Neutrophil (primary cell): ENCODE results near the gene ASPSCR1.

Source experiments
- H3K27ac ChIP-seq: fragments of 200-600 bp; sonication (generic); 2 replicates; pipeline ENCODE4 v1.5.1; 2016; ENCODE audit warnings: mild to moderate bottlenecking, moderate library complexity
- H3K27me3 ChIP-seq: fragments of 200-600 bp; sonication (generic); 2 replicates; pipeline ENCODE4 v1.6.0; 2016; ENCODE audit warnings: mild to moderate bottlenecking
- H3K36me3 ChIP-seq: fragments of 200-600 bp; sonication (generic); 2 replicates; pipeline ENCODE4 v1.5.1; 2017
- H3K4me1 ChIP-seq, 2 experiments: fragments of 200-600 bp in 1 of 2; sonication (generic) in 1 of 2; 1 replicate in 1 of 2; 2 replicates in 1 of 2; pipeline versions ENCODE4 v1.5.1 to v1.6.1; 2013 to 2016; ENCODE audit warnings: low read depth in 1 of 2, low read length in 1 of 2, mild to moderate bottlenecking in 1 of 2, moderate library complexity in 1 of 2; ENCODE audit not compliant: control insufficient read depth in 1 of 2, insufficient read depth in 1 of 2
- H3K4me3 ChIP-seq, 2 experiments: fragments of 200-600 bp in 1 of 2; sonication (generic) in 1 of 2; 1 replicate in 1 of 2; 2 replicates in 1 of 2; pipeline ENCODE4 v1.5.1; 2013 to 2016; ENCODE audit warnings: low read depth in 1 of 2, low read length in 1 of 2, mild to moderate bottlenecking in 1 of 2, moderate library complexity in 1 of 2
- H3K9me3 ChIP-seq: fragments of 200-600 bp; sonication (generic); 2 replicates; pipeline ENCODE4 v1.5.1; 2016
- CTCF ChIP-seq: fragments of 200-600 bp; sonication (generic); IDR thresholded peaks from 2 replicates; pipeline ENCODE4 v1.5.1; 2016; ENCODE audit warnings: antibody characterized with exemption

Gene ASPSCR1

DNA sequence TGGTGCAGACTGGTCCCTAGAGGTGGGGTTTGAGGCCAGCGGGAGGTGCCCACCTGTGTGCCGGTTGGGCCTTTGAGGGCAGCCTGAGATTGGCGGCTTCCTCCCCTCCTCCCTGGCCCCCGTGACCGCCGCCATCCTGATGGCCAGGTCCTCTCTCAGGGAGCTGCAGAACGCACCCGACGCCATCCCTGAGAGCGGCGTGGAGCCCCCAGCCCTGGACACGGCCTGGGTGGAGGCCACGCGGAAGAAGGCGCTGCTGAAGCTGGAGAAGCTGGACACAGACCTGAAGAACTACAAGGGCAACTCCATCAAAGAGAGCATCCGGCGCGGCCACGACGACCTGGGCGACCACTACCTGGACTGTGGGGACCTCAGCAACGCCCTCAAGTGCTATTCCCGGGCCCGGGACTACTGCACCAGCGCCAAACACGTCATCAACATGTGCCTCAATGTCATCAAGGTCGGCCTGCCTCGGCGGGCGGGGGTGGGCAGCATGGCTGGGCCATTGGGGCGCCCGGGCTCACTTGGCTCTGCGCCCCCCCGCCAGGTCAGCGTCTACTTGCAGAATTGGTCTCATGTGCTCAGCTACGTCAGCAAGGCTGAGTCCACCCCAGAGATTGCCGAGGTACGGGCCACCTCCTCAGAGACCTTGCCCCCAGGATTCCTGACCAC is 77.1 kb downstream of the ASPSCR1 start:
- Histone ChIP-seq H3K4me1 (peaks cover 15 to 21% of the 10 kb centered on the region in 2 experiments), H3K4me3 (no peak overlapping the region)

DNA sequence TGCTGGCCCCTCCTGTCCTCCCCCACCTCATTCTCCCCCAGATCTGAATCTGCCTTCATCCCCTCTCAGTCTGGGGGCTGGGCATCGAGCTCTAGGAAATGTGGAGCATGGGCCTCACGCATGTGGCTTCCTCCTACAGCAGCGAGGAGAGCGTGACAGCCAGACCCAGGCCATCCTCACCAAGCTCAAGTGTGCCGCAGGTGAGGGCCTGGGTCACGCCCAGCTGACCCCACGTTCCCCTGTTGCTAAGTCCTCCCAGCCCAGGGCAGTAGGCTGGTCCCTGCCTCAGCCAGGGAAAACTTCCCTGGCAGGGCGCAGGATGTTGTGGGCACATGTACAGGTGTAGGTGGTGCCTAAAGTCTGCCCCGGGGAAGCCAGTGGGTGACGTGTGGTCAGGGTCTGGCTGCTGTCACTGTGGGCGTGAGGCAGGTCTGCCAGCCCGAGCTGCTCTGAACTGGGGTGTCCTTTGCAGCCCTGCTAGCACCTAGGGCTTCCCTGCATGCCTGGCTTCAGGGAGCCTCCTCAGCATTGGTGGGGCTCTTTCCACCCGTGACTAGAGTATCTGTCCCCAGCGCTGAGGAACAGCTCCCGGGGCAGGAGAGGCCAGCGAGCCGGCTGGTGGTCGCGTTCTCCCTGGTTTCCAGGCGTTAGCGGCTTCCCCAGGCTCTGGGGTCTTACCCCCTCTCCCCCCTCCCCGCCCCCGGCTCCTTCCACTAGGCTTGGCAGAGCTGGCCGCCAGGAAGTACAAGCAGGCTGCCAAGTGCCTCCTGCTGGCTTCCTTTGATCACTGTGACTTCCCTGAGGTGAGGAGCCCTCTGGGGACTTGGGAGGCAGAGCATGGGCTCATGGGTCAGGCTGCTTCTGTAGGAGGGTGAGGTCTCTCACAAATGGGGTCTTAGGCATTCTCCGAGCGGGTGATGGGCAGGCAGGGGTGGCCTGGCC is 77.9 kb downstream of the ASPSCR1 start:
- peaks cover 67% of the 10 kb centered on the region for H3K36me3 ChIP-seq
- H3K4me1 ChIP-seq: peaks cover 15 to 21% of the 10 kb centered on the region in 2 experiments
- no peak overlapping the region for H3K27ac ChIP-seq
- TF ChIP-seq CTCF: no peak
- H3K27me3 ChIP-seq: no peaks in the 10 kb centered on the region
- H3K9me3 ChIP-seq: no peaks in the 10 kb centered on the region
- no peak overlapping the region for H3K4me3 ChIP-seq

More for the DNA sequence above, 77.1 kb downstream of the ASPSCR1 start:
- Histone ChIP-seq H3K27me3 (no peaks in the 10 kb centered on the region), H3K36me3 (peaks cover 63% of the 10 kb centered on the region), H3K27ac (no peak overlapping the region), H3K9me3 (no peaks in the 10 kb centered on the region)
- TF ChIP-seq CTCF: no peak

DNA sequence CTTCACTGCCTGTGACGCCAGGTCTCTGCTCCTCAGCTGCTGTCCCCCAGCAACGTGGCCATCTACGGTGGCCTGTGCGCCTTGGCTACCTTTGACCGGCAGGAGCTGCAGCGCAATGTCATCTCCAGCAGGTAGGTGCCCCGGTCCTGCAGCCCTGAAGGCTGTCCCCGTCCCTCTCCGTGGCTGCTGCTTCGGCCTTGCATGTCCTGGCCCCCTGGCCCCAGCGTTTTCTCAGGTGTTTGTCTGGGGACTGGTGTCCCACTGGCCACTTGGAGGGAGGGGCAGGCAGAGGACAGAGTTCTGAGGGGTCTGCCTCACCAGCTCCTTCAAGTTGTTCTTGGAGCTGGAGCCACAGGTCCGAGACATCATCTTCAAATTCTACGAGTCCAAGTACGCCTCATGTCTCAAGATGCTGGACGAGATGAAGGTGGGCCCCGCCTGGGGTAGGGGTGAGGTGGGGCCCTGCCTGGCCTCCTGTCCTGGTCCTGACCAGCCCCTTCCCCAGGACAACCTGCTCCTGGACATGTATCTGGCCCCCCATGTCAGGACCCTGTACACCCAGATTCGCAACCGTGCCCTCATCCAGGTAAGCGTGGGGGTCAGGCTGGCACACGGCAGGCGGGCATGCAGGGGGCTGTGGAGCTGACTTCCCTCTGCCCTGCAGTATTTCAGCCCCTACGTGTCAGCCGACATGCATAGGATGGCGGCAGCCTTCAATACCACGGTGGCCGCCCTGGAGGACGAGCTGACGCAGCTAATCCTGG is 78.7 kb downstream of the ASPSCR1 start:
- Histone ChIP-seq H3K9me3 (no peaks in the 10 kb centered on the region), H3K27ac (no peak overlapping the region), H3K4me1 (peaks cover 9 to 13% of the 10 kb centered on the region in 2 experiments), H3K36me3 (peaks cover 76% of the 10 kb centered on the region), H3K27me3 (no peaks in the 10 kb centered on the region), H3K4me3 (no peak overlapping the region)
- TF ChIP-seq CTCF: no peak

DNA sequence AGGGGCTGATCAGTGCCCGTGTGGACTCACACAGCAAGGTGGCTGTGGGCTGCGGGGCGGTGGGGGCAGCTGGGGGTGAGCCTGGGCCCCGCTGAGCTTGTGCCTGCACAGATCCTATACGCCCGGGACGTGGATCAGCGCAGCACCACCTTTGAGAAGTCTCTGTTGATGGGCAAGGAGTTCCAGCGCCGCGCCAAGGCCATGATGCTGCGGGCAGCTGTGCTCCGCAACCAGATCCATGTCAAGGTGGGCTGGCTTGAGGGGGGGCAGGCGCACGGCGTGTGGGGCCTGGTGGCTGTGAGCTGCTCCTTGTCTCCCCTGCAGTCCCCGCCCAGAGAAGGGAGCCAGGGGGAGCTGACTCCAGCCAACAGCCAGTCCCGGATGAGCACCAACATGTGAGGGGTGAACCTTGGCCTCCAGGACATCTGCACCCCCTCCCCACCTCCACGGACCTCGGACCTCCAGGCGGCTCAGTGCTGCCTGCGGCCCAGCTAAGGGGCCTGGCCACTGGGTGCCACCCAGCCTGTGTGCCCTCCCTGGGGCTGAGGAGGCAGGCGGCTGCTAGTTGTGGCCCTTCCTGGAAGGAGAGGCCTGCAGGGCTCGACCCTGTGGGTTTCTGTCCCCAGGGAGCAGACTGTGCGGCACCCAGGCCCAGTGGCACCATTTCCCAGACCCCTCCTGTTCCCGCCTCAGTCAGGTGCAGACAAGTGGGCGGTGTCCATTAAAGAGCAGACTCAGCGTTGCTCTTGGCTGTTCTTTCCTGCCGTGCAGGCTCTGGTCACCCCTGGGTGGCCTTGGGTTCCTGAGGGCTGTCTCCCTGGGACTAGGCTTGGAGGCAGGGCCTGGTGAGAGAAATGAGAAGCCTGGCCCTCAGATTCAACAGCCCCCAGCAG is 79.5 kb downstream of the ASPSCR1 start:
- H3K4me3 ChIP-seq: no peak overlapping the region
- no peaks in the 10 kb centered on the region for H3K9me3 ChIP-seq
- H3K4me1 ChIP-seq: peaks cover 9 to 12% of the 10 kb centered on the region in 2 experiments
- H3K36me3 ChIP-seq: peaks cover 84% of the 10 kb centered on the region
- H3K27ac ChIP-seq: no peak overlapping the region
- no peak for TF ChIP-seq CTCF
- H3K27me3 ChIP-seq: no peaks in the 10 kb centered on the region
